Stimulated activated effector memory CD8-positive, alpha-beta T cell treated with anti-CD3 and anti-CD28 coated beads, Interleukin-12 subunit alpha, Interleukin-12 subunit beta, amount 100 ng/mL, for 72 hours (primary cell): ENCODE measurements around the gene KRTAP22-1.

ENCODE experiments used
- ATAC-seq: fragments of 150-1000 bp; cut with Tn5 transposase; 2 replicates; pipeline ENCODE4 v1.10.0; 2021
- DNase-seq, 2 donors: peaks; one replicate each; pipeline ENCODE4 v3.0.0; 2021 to 2022; ENCODE audit warnings: low spot score in 2 of 2
- H3K27ac Mint-ChIP-seq: one replicate; pipeline ENCODE4 v1.8.0; 2022; ENCODE audit warnings: mild to moderate bottlenecking, mixed read lengths
- H3K36me3 Mint-ChIP-seq: one replicate; pipeline ENCODE4 v1.8.0; 2022; ENCODE audit warnings: mild to moderate bottlenecking, mixed read lengths
- H3K4me1 Mint-ChIP-seq: one replicate; pipeline ENCODE4 v1.8.0; 2022; ENCODE audit warnings: mixed read lengths
- H3K4me3 Mint-ChIP-seq: one replicate; pipeline ENCODE4 v1.8.0; 2022; ENCODE audit warnings: mild to moderate bottlenecking, mixed read lengths
- H3K9me3 Mint-ChIP-seq: one replicate; pipeline ENCODE4 v1.8.0; 2022; ENCODE audit warnings: mixed read lengths

The KRTAP22-1 gene

DNA sequence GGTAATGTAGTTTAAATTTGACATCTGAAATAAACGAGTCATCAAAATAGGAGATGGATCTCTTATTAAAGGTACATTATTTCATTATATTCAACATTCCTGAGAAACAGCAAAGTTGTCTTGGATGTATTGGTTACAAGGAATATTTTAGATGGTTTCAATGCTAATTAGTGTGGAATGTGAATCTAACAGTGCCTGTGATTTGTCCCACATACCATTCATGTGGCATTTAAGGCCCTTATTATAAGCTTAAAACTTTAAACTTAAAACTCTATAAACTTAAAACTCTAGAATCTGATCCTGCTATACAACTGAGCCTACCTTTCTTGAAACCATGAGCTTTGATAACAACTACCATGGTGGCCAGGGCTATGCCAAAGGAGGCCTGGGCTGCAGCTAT, at the start of gene KRTAP22-1:
Gene KRTAP22-1 (plus strand): TSS at position 301 of the 400 bp plus-strand sequence.
- Mint-ChIP-seq H3K36me3 (no peaks in the 10 kb centered on the region), H3K4me1 (no peaks in the 10 kb centered on the region), H3K4me3 (no peak within 1 kb of the TSS), H3K9me3 (peaks cover 8% of the 10 kb centered on the region), H3K27ac (no peak within 1 kb of the TSS)
- ATAC-seq: no peak
- DNase-seq: no peak

DNA sequence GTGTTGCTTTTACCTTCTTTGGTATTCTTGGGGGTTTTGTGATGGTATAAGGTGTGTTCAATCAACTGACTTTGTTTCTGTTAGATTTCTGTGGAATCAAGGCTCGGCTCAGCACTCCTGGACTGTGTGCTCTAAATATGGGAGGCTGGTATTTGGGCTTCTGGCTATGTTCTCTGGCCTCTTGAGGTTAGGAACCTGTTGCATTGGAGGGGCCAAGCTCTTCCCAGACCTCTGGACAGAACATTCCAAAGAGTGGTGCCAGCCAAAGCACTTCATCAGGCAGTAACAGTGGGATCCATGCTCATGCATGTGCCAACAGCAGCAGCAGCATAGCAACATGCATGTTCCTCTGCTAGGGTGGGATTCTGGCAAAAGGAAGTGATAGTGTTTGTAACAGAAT, 48.1 kb upstream of the KRTAP22-1 start:
- no peaks in the 10 kb centered on the region for H3K36me3 Mint-ChIP-seq

DNA sequence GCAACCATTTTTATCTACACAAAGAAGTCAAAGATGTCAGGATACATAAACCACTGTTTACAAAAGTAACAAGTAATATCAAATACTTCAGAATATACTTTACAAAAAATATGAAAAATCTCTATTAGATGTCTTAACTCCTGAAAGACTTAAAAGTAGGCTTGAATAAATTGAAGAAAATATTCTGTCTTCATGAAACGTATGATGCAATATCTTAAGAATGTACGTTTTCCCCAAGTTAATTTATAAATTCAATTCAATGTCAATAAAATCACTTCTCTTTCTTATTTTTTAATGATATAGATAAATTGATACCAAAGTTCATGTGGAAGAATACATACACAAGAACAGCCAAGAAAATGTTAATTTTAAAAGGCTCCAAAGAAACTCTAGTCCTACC, 45.8 kb upstream of the KRTAP22-1 start:
- H3K9me3 Mint-ChIP-seq: peaks cover 7% of the 10 kb centered on the region
- ATAC-seq: no peak
- DNase-seq: no peak
- no peaks in the 10 kb centered on the region for H3K4me1 Mint-ChIP-seq
- H3K36me3 Mint-ChIP-seq: no peaks in the 10 kb centered on the region
- no peak overlapping the region for H3K4me3 Mint-ChIP-seq
- H3K27ac Mint-ChIP-seq: no peak overlapping the region

More for the DNA sequence above, 48.1 kb upstream of the KRTAP22-1 start:
- ATAC-seq: no peak
- DNase-seq: no peak
- peaks cover 11% of the 10 kb centered on the region for H3K9me3 Mint-ChIP-seq
- H3K4me1 Mint-ChIP-seq: no peaks in the 10 kb centered on the region
- H3K27ac Mint-ChIP-seq: no peak overlapping the region
- H3K4me3 Mint-ChIP-seq: no peak overlapping the region

DNA sequence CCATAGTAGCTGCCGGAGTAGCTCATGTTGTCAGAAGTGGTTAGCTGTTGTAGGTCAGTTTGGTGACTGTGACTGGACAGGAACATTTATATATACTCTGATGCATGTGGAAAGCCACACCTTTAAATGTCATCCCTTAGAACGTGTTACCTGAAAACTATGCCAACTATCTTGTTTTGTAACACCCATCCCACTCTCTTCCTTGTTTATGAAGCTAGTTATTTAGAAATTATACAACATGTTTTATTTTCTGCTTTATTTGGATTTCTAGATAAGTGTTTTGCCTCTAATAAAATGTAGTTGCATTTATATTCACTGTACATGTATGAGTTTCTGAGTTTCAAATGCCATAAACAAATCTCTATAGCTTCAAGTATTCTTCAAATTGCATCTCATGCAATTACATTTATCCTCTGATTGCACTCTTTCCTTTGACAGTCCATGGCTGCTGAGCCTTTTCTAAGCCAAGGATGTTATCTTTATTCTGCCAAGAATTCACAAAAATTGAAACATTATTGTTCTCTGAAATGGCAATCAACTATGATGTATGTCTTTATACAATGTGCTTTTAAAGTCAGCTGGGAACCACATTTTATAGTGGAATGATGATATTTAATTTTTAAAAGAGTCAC, 39.5 kb upstream of the KRTAP22-1 start, which contains the start of gene KRTAP19-7:
Gene KRTAP19-7 (minus strand): TSS at position 51 of the 632 bp plus-strand sequence. CDS start 25 bp downstream, at position 26.
- Mint-ChIP-seq H3K9me3 (peaks cover 5% of the 10 kb centered on the region), H3K4me3 (no peak within 1 kb of the TSS), H3K27ac (no peak within 1 kb of the TSS), H3K36me3 (no peaks in the 10 kb centered on the region), H3K4me1 (no peaks in the 10 kb centered on the region)
- DNase-seq (no peak), ATAC-seq (no peak)

DNA sequence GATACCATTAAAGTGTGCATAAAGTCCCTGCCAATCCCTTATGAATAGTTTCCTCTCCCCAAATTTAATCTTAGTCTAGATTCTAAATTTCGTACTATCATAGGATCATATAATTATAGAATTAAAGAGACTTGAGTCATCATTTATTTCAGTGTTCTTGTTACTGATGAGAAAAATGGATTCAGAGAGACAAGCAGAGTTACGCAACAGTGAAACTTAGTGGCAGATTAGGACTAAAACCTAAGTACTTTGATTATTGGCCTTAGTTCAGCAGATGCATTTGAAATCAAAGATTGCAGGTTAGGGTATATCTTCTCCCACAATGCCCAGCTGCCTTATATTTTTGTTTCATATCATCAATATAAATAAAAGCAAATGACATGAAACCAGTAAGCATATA, 38.9 kb upstream of the KRTAP22-1 start:
- Mint-ChIP-seq H3K27ac (no peak overlapping the region), H3K9me3 (peaks cover 5% of the 10 kb centered on the region), H3K36me3 (no peaks in the 10 kb centered on the region), H3K4me3 (no peak overlapping the region), H3K4me1 (no peaks in the 10 kb centered on the region)
- ATAC-seq (no peak), DNase-seq (no peak)

DNA sequence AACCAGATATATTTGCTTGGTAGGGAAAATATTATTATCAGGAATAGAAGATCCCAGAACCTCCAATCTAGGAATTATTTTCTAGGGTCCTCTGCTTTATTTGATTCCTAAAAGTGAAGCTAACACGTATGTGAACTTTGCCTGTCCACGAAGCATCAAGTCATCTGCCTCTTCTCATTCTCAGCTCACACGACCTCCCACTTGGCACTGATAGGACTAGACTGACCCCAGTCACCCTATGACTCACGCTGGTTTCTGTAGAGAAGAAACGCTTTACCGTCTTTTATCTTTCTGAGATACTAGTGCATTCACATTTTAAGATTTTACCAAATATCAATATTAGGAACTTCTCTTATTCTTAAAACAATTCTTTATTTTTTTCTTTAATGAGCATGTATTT, 37.8 kb upstream of the KRTAP22-1 start:
- ATAC-seq: no peak
- no peak for DNase-seq
- Mint-ChIP-seq H3K4me1 (no peaks in the 10 kb centered on the region), H3K36me3 (no peaks in the 10 kb centered on the region), H3K9me3 (peaks cover 5% of the 10 kb centered on the region), H3K4me3 (no peak overlapping the region), H3K27ac (no peak overlapping the region)

DNA sequence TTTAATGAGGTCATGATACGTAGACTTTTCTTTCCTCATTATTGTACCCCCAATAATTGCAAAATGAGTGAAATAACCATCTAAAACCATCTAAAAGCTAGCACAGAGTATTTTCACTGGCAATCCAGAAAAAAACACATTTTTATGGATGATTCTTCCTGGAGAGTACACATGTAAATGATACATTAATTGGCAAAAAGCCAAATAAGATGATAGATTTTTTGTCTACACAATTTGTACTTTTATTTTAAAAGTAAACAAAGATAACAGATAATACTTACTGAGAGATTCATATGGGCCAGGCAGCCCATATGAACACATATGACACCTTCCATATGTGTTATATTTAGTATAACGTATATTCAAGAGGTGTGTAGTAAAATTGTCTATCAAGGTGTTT, 37.3 kb upstream of the KRTAP22-1 start:
- Mint-ChIP-seq H3K4me3 (no peak overlapping the region), H3K9me3 (peaks cover 5% of the 10 kb centered on the region), H3K27ac (no peak overlapping the region), H3K36me3 (no peaks in the 10 kb centered on the region), H3K4me1 (no peaks in the 10 kb centered on the region)
- DNase-seq: no peak
- no peak for ATAC-seq

DNA sequence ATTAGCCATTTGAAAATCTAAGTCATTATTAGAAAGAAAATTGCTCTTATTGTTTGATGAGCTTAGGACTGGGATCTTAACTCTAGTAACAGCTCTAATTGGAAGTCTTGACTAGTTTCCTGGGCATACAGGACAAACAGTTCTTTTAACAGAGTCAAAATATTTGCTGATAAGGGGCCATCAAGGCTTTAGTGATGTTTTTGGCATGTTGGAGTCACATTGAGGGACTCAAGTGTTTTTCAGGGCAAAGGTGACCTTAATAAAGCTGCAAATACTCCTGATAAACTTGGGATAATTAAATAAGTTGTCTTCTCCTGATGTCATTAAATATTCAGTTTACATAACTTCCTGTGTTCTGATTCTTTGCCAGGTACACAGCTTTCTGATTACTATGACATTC, 33.3 kb upstream of the KRTAP22-1 start:
- Mint-ChIP-seq H3K4me1 (no peaks in the 10 kb centered on the region), H3K4me3 (no peak overlapping the region), H3K27ac (no peak overlapping the region), H3K9me3 (peaks cover 2% of the 10 kb centered on the region), H3K36me3 (no peaks in the 10 kb centered on the region)
- ATAC-seq (no peak), DNase-seq (no peak)

DNA sequence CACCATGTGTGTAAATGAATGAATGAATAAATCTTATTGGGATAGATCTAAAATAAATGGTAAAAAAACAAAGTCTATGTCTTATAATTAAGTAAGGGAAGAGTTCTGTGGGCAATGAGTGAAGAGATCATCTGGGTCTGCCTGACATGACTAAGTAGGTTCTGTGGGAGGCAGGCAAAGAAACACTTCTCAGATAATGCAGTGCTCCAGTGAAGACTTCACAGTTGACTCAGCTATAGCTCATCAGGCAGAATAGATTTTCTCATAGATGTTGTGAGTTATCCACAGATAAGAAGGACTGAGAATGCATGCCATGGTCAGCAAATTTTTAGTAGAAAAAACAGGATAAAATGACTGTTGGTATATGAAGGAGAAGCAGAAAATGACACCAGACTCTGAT, 23.1 kb upstream of the KRTAP22-1 start:
- ATAC-seq: no peak
- no peaks in the 10 kb centered on the region for H3K36me3 Mint-ChIP-seq

DNA sequence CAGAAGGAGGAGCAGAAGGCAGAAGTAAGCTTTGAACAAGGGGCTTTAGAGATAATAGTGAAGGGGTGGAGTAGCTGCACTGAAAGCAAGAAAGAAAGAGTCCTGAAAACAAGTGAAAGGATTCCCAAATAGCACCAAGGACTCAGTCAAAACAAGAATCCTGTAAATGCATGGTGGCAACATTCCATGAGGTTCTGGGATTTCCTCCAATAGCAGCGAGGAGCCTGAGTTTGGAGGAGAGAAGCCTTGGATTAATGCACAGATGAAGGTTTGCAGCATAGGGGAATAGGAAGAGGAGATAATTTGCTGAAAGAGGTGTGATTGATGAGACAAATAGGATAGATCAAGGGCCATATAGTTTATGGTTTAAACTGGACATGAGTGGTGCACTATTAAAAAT, 21.5 kb upstream of the KRTAP22-1 start:
- ATAC-seq: no peak
- no peak overlapping the region for H3K27ac Mint-ChIP-seq

More for the DNA sequence above, 23.1 kb upstream of the KRTAP22-1 start:
- Mint-ChIP-seq H3K9me3 (peaks cover 6% of the 10 kb centered on the region), H3K4me3 (no peak overlapping the region), H3K27ac (no peak overlapping the region), H3K4me1 (no peaks in the 10 kb centered on the region)
- DNase-seq: no peak

DNA sequence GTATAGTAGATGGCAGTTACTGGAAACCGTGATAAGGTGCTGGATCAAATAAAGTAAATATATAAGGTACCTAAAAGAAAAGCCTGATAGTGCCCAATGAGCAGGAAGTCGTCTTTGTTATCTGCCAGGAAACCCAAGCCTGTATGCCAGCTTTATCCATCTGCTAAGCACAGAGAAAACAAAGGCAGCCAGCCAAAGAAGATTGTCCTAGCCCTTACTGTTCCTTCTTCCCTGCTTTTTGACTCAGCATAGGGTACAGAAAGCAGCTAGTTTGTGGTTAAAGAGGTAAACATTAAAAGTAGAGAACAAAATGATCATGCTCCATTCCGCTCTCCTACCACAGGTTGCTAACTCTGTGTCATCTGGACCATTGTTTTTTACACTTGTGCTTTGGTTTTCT, 20.8 kb upstream of the KRTAP22-1 start:
- ATAC-seq (no peak), DNase-seq (no peak)
- no peak overlapping the region for H3K27ac Mint-ChIP-seq
- no peak overlapping the region for H3K4me3 Mint-ChIP-seq
- H3K4me1 Mint-ChIP-seq: no peaks in the 10 kb centered on the region
- H3K9me3 Mint-ChIP-seq: peaks cover 10% of the 10 kb centered on the region
- H3K36me3 Mint-ChIP-seq: no peaks in the 10 kb centered on the region

More for the DNA sequence above, 21.5 kb upstream of the KRTAP22-1 start:
- H3K36me3 Mint-ChIP-seq: no peaks in the 10 kb centered on the region
- no peak overlapping the region for H3K4me3 Mint-ChIP-seq
- H3K4me1 Mint-ChIP-seq: no peaks in the 10 kb centered on the region
- peaks cover 3% of the 10 kb centered on the region for H3K9me3 Mint-ChIP-seq
- no peak for DNase-seq

DNA sequence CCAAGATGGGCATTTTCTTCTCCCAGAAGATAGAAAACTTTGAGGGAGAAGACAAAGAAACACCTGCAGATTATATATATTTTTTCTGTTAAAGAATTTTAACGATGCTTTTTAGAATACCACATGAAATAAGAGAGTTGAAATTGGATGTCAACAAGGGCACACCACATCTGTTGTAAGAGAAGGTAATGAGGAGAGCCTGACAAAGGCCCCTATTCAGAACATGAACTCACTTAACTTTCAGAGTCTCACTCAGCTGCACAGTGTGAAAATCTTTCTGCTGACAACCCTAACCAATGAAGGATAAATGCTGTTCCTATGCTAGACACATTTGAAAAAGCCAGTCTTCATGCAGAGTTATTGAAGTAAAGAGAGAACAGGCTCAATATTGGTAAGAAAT, 18.0 kb upstream of the KRTAP22-1 start:
- Mint-ChIP-seq H3K27ac (no peak overlapping the region), H3K9me3 (peaks cover 7% of the 10 kb centered on the region), H3K4me1 (no peaks in the 10 kb centered on the region), H3K36me3 (no peaks in the 10 kb centered on the region), H3K4me3 (no peak overlapping the region)
- ATAC-seq (no peak), DNase-seq (no peak)

DNA sequence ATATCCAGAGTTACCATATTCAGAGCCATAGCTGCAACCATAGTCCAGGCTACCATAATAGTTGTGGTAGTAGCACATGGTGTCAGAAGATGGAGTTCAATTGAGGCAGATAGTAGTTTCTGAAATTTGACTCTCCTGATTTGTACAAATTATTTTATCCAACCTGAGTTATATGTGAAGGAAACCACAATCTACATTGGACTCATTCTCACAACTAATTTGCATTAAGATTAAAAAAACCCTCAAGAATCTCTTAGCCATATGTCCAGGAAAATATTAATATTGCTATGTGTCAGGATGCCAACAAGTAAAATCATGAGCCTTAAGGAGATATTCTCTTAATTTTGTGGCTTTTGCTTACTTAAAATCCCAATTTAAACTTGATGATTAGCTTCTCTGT, 10.6 kb upstream of the KRTAP22-1 start, which contains the start of gene KRTAP22-2:
Gene KRTAP22-2 (minus strand): TSS at position 101 of the 400 bp plus-strand sequence.
- Mint-ChIP-seq H3K36me3 (no peaks in the 10 kb centered on the region), H3K27ac (no peak within 1 kb of the TSS), H3K4me1 (no peaks in the 10 kb centered on the region), H3K9me3 (peaks cover 4% of the 10 kb centered on the region), H3K4me3 (no peak within 1 kb of the TSS)
- ATAC-seq: no peak
- DNase-seq: no peak

DNA sequence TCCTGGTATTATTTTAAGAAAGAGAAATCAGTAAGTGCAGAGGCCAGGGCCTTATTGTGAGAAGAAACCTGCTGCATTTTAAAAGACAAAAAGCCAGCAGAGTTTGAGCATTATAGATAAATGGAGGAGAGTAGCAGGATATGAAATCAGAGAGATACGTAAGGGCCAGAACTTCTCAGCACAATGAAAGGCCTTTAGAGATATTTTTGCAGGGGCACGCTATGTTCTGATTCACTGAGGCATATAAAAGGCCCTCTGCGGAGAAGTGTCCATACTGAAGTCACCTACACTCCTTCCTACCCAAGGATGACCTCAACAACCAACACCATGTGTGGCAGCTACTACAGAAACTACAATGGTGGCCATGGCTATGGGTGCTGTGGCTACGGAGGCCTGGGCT, 8.7 kb upstream of the KRTAP22-1 start, which contains the start of gene KRTAP6-3:
Gene KRTAP6-3 (plus strand): TSS at position 301 of the 400 bp plus-strand sequence. CDS start 6 bp downstream, at position 307.
- Mint-ChIP-seq H3K4me1 (no peaks in the 10 kb centered on the region), H3K27ac (no peak within 1 kb of the TSS), H3K36me3 (no peaks in the 10 kb centered on the region), H3K4me3 (no peak within 1 kb of the TSS), H3K9me3 (peaks cover 4% of the 10 kb centered on the region)
- DNase-seq: no peak
- no peak for ATAC-seq

DNA sequence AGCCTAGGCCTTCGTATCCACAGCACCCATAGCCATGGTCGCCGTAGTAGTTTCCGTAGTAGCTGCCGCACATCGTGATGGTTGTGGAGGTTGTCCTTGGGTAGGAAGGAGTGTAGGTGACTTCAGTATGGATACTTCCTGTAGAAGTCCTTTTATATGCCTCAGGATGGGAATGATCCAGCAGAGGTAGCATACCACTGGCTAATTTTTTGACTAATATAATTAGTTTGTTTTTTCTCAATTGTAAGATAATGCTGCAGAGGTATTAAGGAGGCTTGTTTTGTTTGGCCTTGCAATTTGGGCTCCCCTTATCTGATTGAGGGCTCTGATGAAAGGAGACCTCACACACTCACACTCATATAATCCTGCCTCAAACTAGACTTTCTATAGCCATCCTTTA, 2.1 kb upstream of the KRTAP22-1 start, which contains the start of gene KRTAP6-2:
Gene KRTAP6-2 (minus strand): TSS at position 101 of the 400 bp plus-strand sequence. CDS start 28 bp downstream, at position 73.
- peaks cover 8% of the 10 kb centered on the region for H3K9me3 Mint-ChIP-seq
- H3K4me3 Mint-ChIP-seq: no peak within 1 kb of the TSS
- H3K36me3 Mint-ChIP-seq: no peaks in the 10 kb centered on the region
- H3K4me1 Mint-ChIP-seq: no peaks in the 10 kb centered on the region
- DNase-seq (no peak), ATAC-seq (no peak)
- H3K27ac Mint-ChIP-seq: no peak within 1 kb of the TSS

DNA sequence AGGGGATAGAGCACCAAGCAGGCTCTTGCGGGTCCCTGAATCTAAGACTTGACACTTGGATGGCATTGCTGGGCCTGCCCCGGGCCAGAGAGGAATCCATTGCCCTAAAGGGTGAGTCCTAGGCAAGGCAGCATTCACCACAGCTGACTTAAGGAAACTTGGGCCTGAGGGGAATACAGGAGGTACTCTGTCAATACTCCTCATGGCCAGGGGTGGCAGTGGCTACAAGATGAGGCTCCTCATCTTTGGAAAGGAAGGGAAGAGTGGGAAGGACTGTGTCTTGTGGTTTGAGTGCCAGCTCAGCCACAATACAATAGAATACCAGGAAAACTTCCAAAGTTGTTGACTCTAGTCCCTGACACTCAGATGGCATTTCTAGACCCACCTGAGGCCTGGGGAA, 5.1 kb downstream of the KRTAP22-1 start:
- DNase-seq (no peak), ATAC-seq (no peak)
- H3K9me3 Mint-ChIP-seq: peaks cover 16% of the 10 kb centered on the region
- H3K4me1 Mint-ChIP-seq: no peaks in the 10 kb centered on the region
- no peak overlapping the region for H3K4me3 Mint-ChIP-seq
- no peak overlapping the region for H3K27ac Mint-ChIP-seq
- H3K36me3 Mint-ChIP-seq: no peaks in the 10 kb centered on the region
